Gastroesophageal sphincter (tissue), 4 donors: Measurements from ENCODE around the gene CCDC91. TPM values are rescaled to one million over a fixed set of nuclear protein-coding genes. Genes with fewer than 3 reads are reported as not detected.

Source experiments
- ATAC-seq: fragments of 150-250 bp; one replicate; pipeline ENCODE4 v1.9.1; 2016; ENCODE audit warnings: mild to moderate bottlenecking, moderate library complexity
- H3K27ac ChIP-seq, 4 donors: fragments of 200-600 bp; sonication (generic) in 3 of 4; 1 replicate in 3 of 4; 2 replicates in 1 of 4; pipeline ENCODE4 v1.5.1; 2016 to 2019
- H3K27me3 ChIP-seq: fragments of 200-600 bp; sonication (generic); one replicate; pipeline ENCODE4 v1.5.1; 2019
- H3K36me3 ChIP-seq, 2 donors: fragments of 200-600 bp; sonication (generic); one replicate each; pipeline ENCODE4 v1.5.1; 2019; ENCODE audit warnings: control low read depth in 1 of 2
- H3K4me1 ChIP-seq, 3 donors: fragments of 200-600 bp; sonication (generic); 1 replicate in 2 of 3; 2 replicates in 1 of 3; pipeline ENCODE4 v1.5.1; 2016 to 2019; ENCODE audit warnings: control low read depth in 2 of 3
- H3K4me3 ChIP-seq, 2 donors: fragments of 200-600 bp; sonication (generic); one replicate each; pipeline ENCODE4 v1.5.1; 2019; ENCODE audit warnings: mild to moderate bottlenecking in 1 of 2, moderate library complexity in 1 of 2
- H3K9me3 ChIP-seq, 3 donors: fragments of 200-600 bp; sonication (generic); one replicate each; pipeline ENCODE4 v1.5.1; 2017 to 2019; ENCODE audit warnings: control low read depth in 2 of 3
- EP300 ChIP-seq: sonication (generic); formaldehyde crosslinking; IDR thresholded peaks from one replicate; pipeline ENCODE4 v1.6.1; 2017; ENCODE audit warnings: antibody characterized with exemption, mild to moderate bottlenecking
- POLR2A ChIP-seq, 2 donors: fragments of 450-650 bp; IDR thresholded peaks; one replicate each; pipeline ENCODE4 v1.6.1; 2017; ENCODE audit warnings: antibody characterized with exemption in 2 of 2, mild to moderate bottlenecking in 2 of 2, moderate library complexity in 1 of 2
- POLR2AphosphoS5 ChIP-seq: sonication (generic); formaldehyde crosslinking; IDR thresholded peaks from one replicate; pipeline ENCODE4 v1.6.1; 2017; ENCODE audit warnings: antibody characterized with exemption
- WGBS, 2 donors: methylation state at CpG; one replicate each; pipeline ENCODE4 v1.1.5; 2018; ENCODE audit warnings: low coverage in 1 of 2; 5-methylcytosine and 5-hydroxymethylcytosine counted together
- total RNA-seq, 4 donors: library from RNA; depleted of rRNA; stranded (reverse); fragments of >200 nt; gene quantifications; one replicate each; pipeline ENCODE4 v1.1.0, GENCODE V29; 2016
- TF ChIP-seq, protein P1 (sequence below), 4 experiments: fragments of 200-600 bp in 2 of 4; fragments of 450-650 bp in 2 of 4; sonication (generic) in 1 of 4; IDR thresholded peaks; one replicate each; pipeline ENCODE4 v1.5.1; 2017 to 2019; ENCODE audit warnings: antibody characterized with exemption in 4 of 4, mild to moderate bottlenecking in 2 of 4, moderate library complexity in 2 of 4

Gene CCDC91
- total RNA-seq, 4 donors from 2014 or later: 53.1 to 93.4 (median 64.0) TPM

DNA sequence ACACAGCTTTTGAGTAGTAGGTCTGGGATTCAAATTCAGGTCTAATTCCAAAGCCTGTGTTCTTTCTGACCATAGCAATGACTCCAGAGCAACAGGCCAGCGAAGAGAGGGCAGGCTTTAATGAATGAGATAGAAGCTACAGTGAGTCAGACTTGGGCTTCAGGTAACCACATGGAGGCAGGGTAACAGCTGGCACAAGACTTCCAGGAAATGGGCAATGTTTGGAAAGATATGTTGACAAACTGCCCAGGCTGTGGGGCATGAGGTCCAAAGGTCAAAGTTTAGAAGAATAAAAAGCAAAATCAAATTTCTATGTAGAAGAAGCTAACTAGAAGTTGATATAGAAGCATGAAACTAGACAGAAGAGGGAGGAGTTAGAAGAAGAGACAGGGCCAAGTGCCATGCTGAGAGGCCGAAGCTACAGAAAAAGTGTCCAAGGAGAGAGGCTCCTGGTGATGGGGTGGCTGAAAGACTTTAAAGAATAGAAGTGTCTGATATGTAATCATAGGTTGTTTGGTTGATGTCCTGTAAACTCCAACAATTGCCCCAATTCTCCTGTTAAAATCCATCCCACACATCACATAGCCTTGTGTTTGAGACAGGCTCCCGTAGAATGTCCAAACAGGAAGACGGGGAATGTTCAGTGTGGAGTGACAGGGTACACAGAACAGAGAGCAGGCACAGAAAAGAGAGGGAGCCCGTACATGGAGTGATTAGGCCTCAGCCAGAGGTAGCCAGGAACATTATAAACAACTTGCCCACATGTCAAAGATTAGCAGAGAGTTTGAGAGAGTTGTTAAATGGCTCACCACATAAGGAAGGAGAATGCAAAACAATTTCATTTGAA lies 384.7 kb downstream of the CCDC91 start:
- WGBS, 2 donors: 35 to 65% methylated on average over 3 to 4 of the region's 5 CpGs
- TF ChIP-seq POLR2AphosphoS5: peak; percentile 38
- TF ChIP-seq EP300: no peak
- Histone ChIP-seq H3K9me3 (no peaks in the 10 kb centered on the region), H3K4me1 (peaks cover 0 to 55% (median 19%) of the 10 kb centered on the region in 3 donors), H3K36me3 (no peaks in the 10 kb centered on the region), H3K4me3 (no peak overlapping the region), H3K27ac (peak overlapping the region; percentile 48 to 77 (median 68)), H3K27me3 (no peaks in the 10 kb centered on the region)
- ATAC-seq: peak; percentile 59

GRCh38 chr12:28575593-28576205 lies 385.4 kb downstream of the CCDC91 start:
- TF ChIP-seq EP300: no peak
- TF ChIP-seq, protein P1, sequence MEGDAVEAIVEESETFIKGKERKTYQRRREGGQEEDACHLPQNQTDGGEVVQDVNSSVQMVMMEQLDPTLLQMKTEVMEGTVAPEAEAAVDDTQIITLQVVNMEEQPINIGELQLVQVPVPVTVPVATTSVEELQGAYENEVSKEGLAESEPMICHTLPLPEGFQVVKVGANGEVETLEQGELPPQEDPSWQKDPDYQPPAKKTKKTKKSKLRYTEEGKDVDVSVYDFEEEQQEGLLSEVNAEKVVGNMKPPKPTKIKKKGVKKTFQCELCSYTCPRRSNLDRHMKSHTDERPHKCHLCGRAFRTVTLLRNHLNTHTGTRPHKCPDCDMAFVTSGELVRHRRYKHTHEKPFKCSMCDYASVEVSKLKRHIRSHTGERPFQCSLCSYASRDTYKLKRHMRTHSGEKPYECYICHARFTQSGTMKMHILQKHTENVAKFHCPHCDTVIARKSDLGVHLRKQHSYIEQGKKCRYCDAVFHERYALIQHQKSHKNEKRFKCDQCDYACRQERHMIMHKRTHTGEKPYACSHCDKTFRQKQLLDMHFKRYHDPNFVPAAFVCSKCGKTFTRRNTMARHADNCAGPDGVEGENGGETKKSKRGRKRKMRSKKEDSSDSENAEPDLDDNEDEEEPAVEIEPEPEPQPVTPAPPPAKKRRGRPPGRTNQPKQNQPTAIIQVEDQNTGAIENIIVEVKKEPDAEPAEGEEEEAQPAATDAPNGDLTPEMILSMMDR (IDR thresholded peaks at IDR 0.05): no peak
- no peak for TF ChIP-seq POLR2AphosphoS5
- no peak for TF ChIP-seq POLR2A (IDR thresholded peaks at IDR 0.05)
- H3K36me3 ChIP-seq: no peaks in the 10 kb centered on the region
- H3K9me3 ChIP-seq: no peaks in the 10 kb centered on the region
- no peaks in the 10 kb centered on the region for H3K27me3 ChIP-seq
- H3K27ac ChIP-seq: peak overlapping the region; percentile 48 to 73 (median 60)
- H3K4me1 ChIP-seq: peaks cover 0 to 48% (median 12%) of the 10 kb centered on the region in 3 donors
- 53 to 80% methylated on average over 1 to 3 of the region's 3 CpGs for WGBS, 2 donors
- H3K4me3 ChIP-seq: no peak overlapping the region
- no peak for ATAC-seq

- no peak for TF ChIP-seq EP300
- TF ChIP-seq, protein P1 (IDR thresholded peaks at IDR 0.05): no peak
- TF ChIP-seq POLR2A (IDR thresholded peaks at IDR 0.05): no peak
- TF ChIP-seq POLR2AphosphoS5: no peak
- H3K27me3 ChIP-seq: no peaks in the 10 kb centered on the region
- 69 to 93% methylated on average over 2 to 3 of the region's 3 CpGs for WGBS, 2 donors
- peaks cover 0 to 48% (median 12%) of the 10 kb centered on the region in 3 donors for H3K4me1 ChIP-seq
- H3K36me3 ChIP-seq: no peaks in the 10 kb centered on the region
- H3K9me3 ChIP-seq: no peaks in the 10 kb centered on the region
- H3K4me3 ChIP-seq: no peak overlapping the region
- ATAC-seq: peak; percentile 88
- H3K27ac ChIP-seq: peak overlapping the region in 3 of 4 donors; percentile 33 to 58 (median 57)
These were observed 388.1 kb downstream of the CCDC91 start for GRCh38 chr12:28578361-28578760.

DNA sequence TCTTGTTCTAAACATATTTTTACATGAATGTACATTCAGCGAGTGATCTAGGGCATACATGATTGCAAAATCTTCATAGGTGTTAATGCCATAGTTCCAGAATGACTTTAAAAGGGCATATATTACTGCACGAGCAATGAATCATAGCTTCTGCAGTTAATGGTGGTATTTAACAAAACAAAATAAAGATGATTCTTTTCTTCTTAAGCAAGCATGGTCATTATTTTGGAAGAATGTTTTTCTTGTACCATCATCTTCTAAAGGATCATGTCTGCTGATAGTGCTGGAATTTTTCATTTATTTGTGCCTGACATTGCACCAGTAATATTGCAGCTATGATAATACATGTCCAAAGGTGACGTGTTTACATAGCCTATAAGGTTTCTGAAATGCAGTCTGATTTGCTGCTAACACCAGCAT lies 388.6 kb downstream of the CCDC91 start:
- TF ChIP-seq, protein P1 (IDR thresholded peaks at IDR 0.05): no peak
- no peak for TF ChIP-seq POLR2A (IDR thresholded peaks at IDR 0.05)
- TF ChIP-seq EP300: no peak
- TF ChIP-seq POLR2AphosphoS5: no peak
- H3K4me1 ChIP-seq: peaks cover 0 to 48% (median 12%) of the 10 kb centered on the region in 3 donors
- no peaks in the 10 kb centered on the region for H3K27me3 ChIP-seq
- H3K27ac ChIP-seq: peak overlapping the region; percentile 33 to 58 (median 48)
- WGBS, 2 donors: 38 to 57% methylated on average over 3 of the region's 3 CpGs
- H3K9me3 ChIP-seq: no peaks in the 10 kb centered on the region
- H3K36me3 ChIP-seq: no peaks in the 10 kb centered on the region
- no peak overlapping the region for H3K4me3 ChIP-seq
- ATAC-seq: peak; percentile 44

DNA sequence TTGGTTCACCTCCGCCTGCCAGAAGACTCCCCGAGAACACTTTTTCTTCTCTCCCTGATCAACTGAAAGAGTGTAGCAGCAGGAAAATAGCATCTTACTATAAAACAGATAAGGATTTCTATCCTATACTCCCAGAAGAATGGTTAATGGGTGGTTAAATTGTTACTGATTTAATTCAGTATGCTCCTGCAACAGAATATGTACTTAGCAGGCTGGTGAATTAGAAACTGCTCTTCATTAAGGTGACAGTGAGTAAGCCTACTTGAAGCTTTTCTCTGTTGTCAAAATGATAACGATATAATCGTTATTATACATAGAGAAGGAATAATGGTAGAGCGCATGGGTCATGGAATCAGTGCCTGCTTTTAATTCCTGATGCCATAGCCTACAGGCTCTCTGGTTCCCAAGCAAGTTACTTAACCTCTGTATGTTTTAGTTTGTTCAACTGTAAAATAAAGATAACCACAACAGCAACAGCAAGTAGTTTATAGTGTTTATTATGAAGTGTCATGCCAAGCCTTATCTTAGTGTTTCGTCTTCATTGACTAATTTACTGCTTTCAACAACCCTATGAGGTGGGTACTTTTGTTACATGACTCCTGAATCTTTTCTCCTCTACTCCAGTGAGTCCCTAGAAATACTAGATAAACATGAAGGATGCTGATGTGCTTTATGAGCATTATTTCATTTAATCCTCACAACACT lies 392.6 kb downstream of the CCDC91 start:
- Histone ChIP-seq H3K9me3 (no peaks in the 10 kb centered on the region), H3K4me1 (peaks cover 0 to 17% (median 4%) of the 10 kb centered on the region in 3 donors), H3K27me3 (no peaks in the 10 kb centered on the region), H3K27ac (no peak overlapping the region), H3K36me3 (no peaks in the 10 kb centered on the region), H3K4me3 (no peak overlapping the region)
- TF ChIP-seq, protein P1 (IDR thresholded peaks at IDR 0.05): no peak
- no peak for TF ChIP-seq EP300
- no peak for TF ChIP-seq POLR2AphosphoS5
- TF ChIP-seq POLR2A (IDR thresholded peaks at IDR 0.05): no peak
- 79 to 100% methylated on average over 6 of the region's 6 CpGs for WGBS, 2 donors
- no peak for ATAC-seq
